HCT116 (cell line): ENCODE measurements around the gene KRT28. TPM values are rescaled to one million over a fixed set of nuclear protein-coding genes. Genes with fewer than 3 reads are reported as not detected.

ENCODE experiments used
- ATAC-seq: fragments of 200-7000 bp; cut with Tn5 transposase; 2 replicates; pipeline ENCODE4 v1.9.1; 2020; ENCODE audit warnings: mild to moderate bottlenecking, moderate library complexity
- BruUV-seq: library from RNA; stranded (reverse); fragments of 400-500 nt; replicated peaks from 2 replicates; lab custom pipeline; 2021; lab: Mats Ljungman, UMichigan
- CTCF ChIA-PET: fragments of 300-600 bp; sonication (Branson Sonifier 250); formaldehyde crosslinking; loops from one replicate; lab custom pipeline; 2021; ENCODE audit warnings: antibody characterized with exemption; lab: Charles Lee
- POLR2A ChIA-PET: fragments of 300-600, 350-600 bp; sonication (Branson Sonifier 250); formaldehyde crosslinking; loops from one replicate; lab custom pipeline; 2021; ENCODE audit warnings: antibody characterized with exemption; lab: Charles Lee
- RAD21 ChIA-PET, 2 experiments: fragments of 300-600 bp; sonication (Branson Sonifier 250); formaldehyde crosslinking; loops; one replicate each; lab custom pipeline; 2023; ENCODE audit warnings: low total read pairs in 2 of 2; ENCODE audit not compliant: uncharacterized antibody in 2 of 2, unreplicated experiment in 2 of 2, low non-redundant PET in 1 of 2; lab: Charles Lee
- DNase-seq: peaks from one replicate; pipeline ENCODE4 v3.0.0-alpha.2; 2010; ENCODE audit warnings: low read depth, low spot score
- H2AFZ ChIP-seq: fragments of 200-600 bp; shearing (Covaris generic), sonication (generic); 2 replicates; pipeline ENCODE4 v1.6.1; 2017; ENCODE audit warnings: low read depth, mixed run types, mixed read lengths, antibody characterized with exemption, low read length; ENCODE audit not compliant: poor library complexity, severe bottlenecking
- H3K27ac ChIP-seq: 2 replicates; pipeline ENCODE4 v1.5.1; 2012; ENCODE audit warnings: low read depth, low read length
- H3K27me3 ChIP-seq: fragments of 200-600 bp; sonication (generic); 2 replicates; pipeline ENCODE4 v1.6.1; 2016; ENCODE audit warnings: mixed run types, low read length, mixed read lengths; ENCODE audit not compliant: insufficient read depth
- H3K36me3 ChIP-seq, 2 experiments: fragments of 200-500 bp in 1 of 2; fragments of 200-600 bp in 1 of 2; sonication (Bioruptor generic) in 1 of 2; sonication (generic) in 1 of 2; 2 replicates each; pipeline versions ENCODE4 v1.5.1 to v1.6.1; 2014 to 2016; ENCODE audit warnings: low read length in 2 of 2, inconsistent platforms in 1 of 2, mixed read lengths in 1 of 2, mixed run types in 1 of 2; ENCODE audit not compliant: insufficient read depth in 2 of 2, control insufficient read depth in 1 of 2
- H3K4me1 ChIP-seq, 2 experiments: fragments of 200-600 bp in 1 of 2; sonication (generic) in 1 of 2; 2 replicates each; pipeline versions ENCODE4 v1.5.1 to v1.6.1; 2012 to 2017; ENCODE audit warnings: low read length in 2 of 2, inconsistent platforms in 1 of 2, mild to moderate bottlenecking in 1 of 2, mixed read lengths in 1 of 2, mixed run types in 1 of 2, moderate library complexity in 1 of 2; ENCODE audit not compliant: insufficient read depth in 2 of 2, control insufficient read depth in 1 of 2
- H3K4me2 ChIP-seq: fragments of 200-600 bp; sonication (generic); 2 replicates; pipeline ENCODE4 v1.6.1; 2017; ENCODE audit warnings: mixed run types, low read length, mixed read lengths
- H3K4me3 ChIP-seq, 2 experiments: fragments of 200-600 bp in 1 of 2; sonication (generic) in 1 of 2; replicated peaks in 1 of 2; 2 replicates each; pipeline ENCODE4 v1.5.1; 2011 to 2016; ENCODE audit warnings: low read length in 2 of 2, control low read depth in 1 of 2, low read depth in 1 of 2, mild to moderate bottlenecking in 1 of 2, mixed read lengths in 1 of 2, mixed run types in 1 of 2
- H3K79me2 ChIP-seq: fragments of 200-600 bp; sonication (generic); 2 replicates; pipeline ENCODE4 v1.6.1; 2017; ENCODE audit warnings: mild to moderate bottlenecking, mixed run types, low read length, moderate library complexity, mixed read lengths; ENCODE audit not compliant: insufficient read depth
- H3K9ac ChIP-seq: fragments of 200-600 bp; sonication (generic); 2 replicates; pipeline ENCODE4 v1.6.1; 2016; ENCODE audit warnings: low read length, mixed read lengths
- H3K9me2 ChIP-seq: fragments of 200-600 bp; sonication (generic), shearing (Covaris generic); 2 replicates; pipeline ENCODE4 v1.6.1; 2017; ENCODE audit warnings: mixed run types, mild to moderate bottlenecking, moderate library complexity; ENCODE audit not compliant: insufficient read depth
- H3K9me3 ChIP-seq, 2 experiments: fragments of 200-500 bp in 1 of 2; fragments of 200-600 bp in 1 of 2; sonication (Bioruptor generic) in 1 of 2; sonication (generic) in 1 of 2; 2 replicates each; pipeline ENCODE4 v1.6.1; 2014 to 2017; ENCODE audit warnings: low read length in 2 of 2, mixed read lengths in 2 of 2, inconsistent platforms in 1 of 2, low read depth in 1 of 2, mild to moderate bottlenecking in 1 of 2, mixed run types in 1 of 2, moderate library complexity in 1 of 2; ENCODE audit not compliant: control insufficient read depth in 1 of 2, insufficient read depth in 1 of 2
- H4K20me1 ChIP-seq: fragments of 200-600 bp; sonication (generic), shearing (Covaris generic); 2 replicates; pipeline ENCODE4 v1.6.1; 2017; ENCODE audit warnings: mixed run types, mild to moderate bottlenecking, moderate library complexity; ENCODE audit not compliant: insufficient read depth
- ATF3 ChIP-seq: IDR thresholded peaks from 2 replicates; pipeline ENCODE4 v1.6.1; 2012
- CBX3 ChIP-seq: IDR thresholded peaks from 2 replicates; pipeline ENCODE4 v1.6.1; 2012; ENCODE audit warnings: low read depth
- CEBPB ChIP-seq: IDR thresholded peaks from 2 replicates; pipeline ENCODE4 v1.6.1; 2012; ENCODE audit warnings: low read depth
- CTCF ChIP-seq, 3 experiments: fragments of 200-600 bp in 1 of 3; sonication (generic) in 1 of 3; IDR thresholded peaks in 2 of 3; conservative IDR thresholded peaks in 1 of 3; 2 replicates each; pipeline ENCODE4 v1.5.1; 2012 to 2017; ENCODE audit warnings: low read depth in 2 of 3, low read length in 2 of 3, antibody characterized with exemption in 1 of 3, borderline replicate concordance in 1 of 3, control low read depth in 1 of 3, mild to moderate bottlenecking in 1 of 3, mixed read lengths in 1 of 3, mixed run types in 1 of 3, moderate library complexity in 1 of 3; ENCODE audit not compliant: insufficient read depth in 1 of 3
- EGR1 ChIP-seq: IDR thresholded peaks from 2 replicates; pipeline ENCODE4 v1.6.1; 2012; ENCODE audit warnings: low read depth
- ELF1 ChIP-seq: IDR thresholded peaks from 2 replicates; pipeline ENCODE4 v1.6.1; 2012; ENCODE audit warnings: low read depth, borderline replicate concordance
- EZH2 ChIP-seq: fragments of 200-600 bp; sonication (generic); IDR thresholded peaks from 2 replicates; pipeline ENCODE4 v1.6.1; 2017; ENCODE audit warnings: antibody characterized with exemption, mixed run types
- FOSL1 ChIP-seq: IDR thresholded peaks from 2 replicates; pipeline ENCODE4 v1.6.1; 2012; ENCODE audit warnings: low read depth
- MAX ChIP-seq: IDR thresholded peaks from 2 replicates; pipeline ENCODE4 v1.6.1; 2012
- POLR2A ChIP-seq: IDR thresholded peaks from 2 replicates; pipeline ENCODE4 v1.7.0; 2011; ENCODE audit warnings: borderline replicate concordance; ENCODE audit not compliant: insufficient read depth, insufficient read length; ENCODE audit errors: extremely low read depth
- POLR2AphosphoS5 ChIP-seq: IDR thresholded peaks from 2 replicates; pipeline ENCODE4 v1.6.1; 2011; ENCODE audit warnings: mild to moderate bottlenecking, low read depth, low read length, moderate library complexity
- RAD21 ChIP-seq: IDR thresholded peaks from 2 replicates; pipeline ENCODE4 v1.6.1; 2012; ENCODE audit warnings: low read depth, mild to moderate bottlenecking
- REST ChIP-seq: IDR thresholded peaks from 2 replicates; pipeline ENCODE4 v1.6.1; 2012; ENCODE audit warnings: low read depth
- SP1 ChIP-seq: IDR thresholded peaks from 2 replicates; pipeline ENCODE4 v1.6.1; 2012; ENCODE audit warnings: low read depth
- SRF ChIP-seq: IDR thresholded peaks from 2 replicates; pipeline ENCODE4 v1.6.1; 2012; ENCODE audit warnings: low read depth
- TCF7L2 ChIP-seq: IDR thresholded peaks from 2 replicates; pipeline ENCODE4 v1.7.0; 2011; ENCODE audit warnings: borderline replicate concordance, inconsistent platforms; ENCODE audit not compliant: insufficient read depth, insufficient read length; ENCODE audit errors: extremely low read depth
- YY1 ChIP-seq: IDR thresholded peaks from 2 replicates; pipeline ENCODE4 v1.6.1; 2011; ENCODE audit warnings: low read length, low read depth, moderate library complexity, mild to moderate bottlenecking; ENCODE audit not compliant: insufficient replicate concordance; ENCODE audit errors: extremely low read depth
- ZBTB33 ChIP-seq: IDR thresholded peaks from 2 replicates; pipeline ENCODE4 v1.6.1; 2011; ENCODE audit warnings: mild to moderate bottlenecking, low read length, moderate library complexity; ENCODE audit not compliant: insufficient replicate concordance; ENCODE audit errors: extremely low read depth
- ZNF274 ChIP-seq: fragments of 200-500 bp; sonication (Bioruptor generic); IDR thresholded peaks from 2 replicates; pipeline ENCODE4 v1.6.1; 2014; ENCODE audit warnings: mild to moderate bottlenecking, low read depth, low read length, inconsistent platforms
- intact Hi-C: fragments of 100-400 bp; cut with micrococcal nuclease; formaldehyde crosslinking; loops from 2 replicates; pipeline ENCODE4 v1.10.0; 2022
- total RNA-seq: library from RNA; stranded (reverse); gene quantifications from one replicate; pipeline ENCODE4 v1.2.1, GENCODE V29; 2021; ENCODE audit not compliant: unreplicated experiment

The KRT28 gene
- total RNA-seq, 1 experiment from 2014 or later = not detected

GRCh38 chr17:40795019-40795667, 4.6 kb downstream of the KRT28 start:
- BruUV-seq = no TSS peak
- intact Hi-C loops = no loop called here
- Histone ChIP-seq H3K4me3 (no peak overlapping the region), H2AFZ (no peak overlapping the region), H3K9me2 (no peaks in the 10 kb centered on the region), H3K4me2 (no peak overlapping the region), H3K9me3 (no peaks in the 10 kb centered on the region), H3K27ac (no peak overlapping the region), H3K4me1 (no peaks in the 10 kb centered on the region), H3K79me2 (no peaks in the 10 kb centered on the region), H3K27me3 (no peaks in the 10 kb centered on the region), H3K9ac (no peak overlapping the region), H4K20me1 (no peaks in the 10 kb centered on the region), H3K36me3 (no peaks in the 10 kb centered on the region)
- TF ChIP-seq POLR2AphosphoS5 = no peak
- no peak for TF ChIP-seq SRF
- TF ChIP-seq EGR1 = no peak
- no peak for TF ChIP-seq POLR2A
- no peak for TF ChIP-seq MAX
- TF ChIP-seq CBX3 = no peak
- TF ChIP-seq EZH2 = no peak
- no peak for TF ChIP-seq CEBPB
- TF ChIP-seq RAD21 = no peak
- TF ChIP-seq ELF1 = no peak
- TF ChIP-seq YY1 = no peak
- no peak for TF ChIP-seq CTCF (IDR thresholded peaks at IDR 0.05 in 2 of 3, conservative IDR thresholded peaks at IDR 0.05 in 1 of 3; ENCODE audit: borderline replicate concordance in 1 of 3, insufficient read depth in 1 of 3, low read depth in 2 of 3, low read length in 2 of 3)
- TF ChIP-seq ATF3 = no peak
- TF ChIP-seq REST = no peak
- no peak for TF ChIP-seq ZNF274
- no peak for TF ChIP-seq SP1
- no peak for TF ChIP-seq TCF7L2
- no peak for TF ChIP-seq ZBTB33
- TF ChIP-seq FOSL1 = no peak
- CTCF ChIA-PET = no interaction called here
- no peak for DNase-seq
- RAD21 ChIA-PET = no interaction called here
- POLR2A ChIA-PET = no interaction called here
- no peak for ATAC-seq
